Lower lobe of right lung (tissue), 2 donors: ENCODE data around the gene QPRT. TPM values are rescaled to one million over a fixed set of nuclear protein-coding genes. Genes with fewer than 3 reads are reported as not detected.

ENCODE experiments used
- ATAC-seq, 2 donors: fragments of 200-7000 bp; cut with Tn5 transposase; one replicate each; pipeline ENCODE4 v1.9.1; 2020 to 2022; ENCODE audit warnings: mild to moderate bottlenecking in 2 of 2, moderate library complexity in 2 of 2
- DNase-seq: peaks from one replicate; pipeline ENCODE4 v3.0.0-alpha.2; 2020
- H3K27ac ChIP-seq: fragments of 200-600 bp; one replicate; pipeline ENCODE4 v1.8.0; 2022
- H3K27me3 ChIP-seq: fragments of 200-600 bp; one replicate; pipeline ENCODE4 v1.8.0; 2022; ENCODE audit warnings: low read depth
- H3K36me3 ChIP-seq: fragments of 200-600 bp; one replicate; pipeline ENCODE4 v1.8.0; 2022; ENCODE audit warnings: mild to moderate bottlenecking
- H3K4me1 ChIP-seq: fragments of 200-600 bp; one replicate; pipeline ENCODE4 v1.8.0; 2022
- H3K4me3 ChIP-seq: fragments of 200-600 bp; one replicate; pipeline ENCODE4 v1.8.0; 2022; ENCODE audit warnings: mild to moderate bottlenecking
- H3K9me3 ChIP-seq: fragments of 200-600 bp; one replicate; pipeline ENCODE4 v1.8.0; 2022
- intact Hi-C: fragments of 100-400 bp; cut with DNase I; formaldehyde crosslinking; loops from one replicate; pipeline ENCODE4 v1.11.0; 2022
- total RNA-seq: library from RNA; stranded (reverse); fragmentation: NEBNext Ultra II Directional; extraction: Animal tissue kit (Norgen Biotek cat#: 25700); gene quantifications from one replicate; pipeline ENCODE4 v1.2.1, GENCODE V29; 2021
- TF ChIP-seq, protein P1 (sequence below): fragments of 200-600 bp; IDR thresholded peaks from one replicate; pipeline ENCODE4 v1.8.0; 2022; ENCODE audit warnings: antibody characterized with exemption, mild to moderate bottlenecking
- donor health status: DM: no; HTN: yes; CAD: no; lungs with severe emphysema.

The QPRT gene
- total RNA-seq, 1 donor from 2014 or later: 11.0 TPM

DNA sequence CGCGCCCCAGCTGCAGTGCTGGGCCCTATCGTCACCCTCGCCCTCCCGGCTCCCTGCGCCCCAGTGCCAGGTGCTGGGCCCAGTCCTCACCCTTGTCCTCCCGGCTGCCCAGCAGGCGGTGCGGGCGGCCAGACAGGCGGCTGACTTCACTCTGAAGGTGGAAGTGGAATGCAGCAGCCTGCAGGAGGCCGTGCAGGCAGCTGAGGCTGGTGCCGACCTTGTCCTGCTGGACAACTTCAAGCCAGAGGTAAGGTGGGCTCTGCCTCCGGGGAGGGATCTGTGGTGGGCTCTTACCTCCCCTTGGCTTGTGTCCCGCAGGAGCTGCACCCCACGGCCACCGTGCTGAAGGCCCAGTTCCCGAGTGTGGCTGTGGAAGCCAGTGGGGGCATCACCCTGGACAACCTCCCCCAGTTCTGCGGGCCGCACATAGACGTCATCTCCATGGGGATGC lies 17.9 kb downstream of the QPRT start:
- TF ChIP-seq, protein P1, sequence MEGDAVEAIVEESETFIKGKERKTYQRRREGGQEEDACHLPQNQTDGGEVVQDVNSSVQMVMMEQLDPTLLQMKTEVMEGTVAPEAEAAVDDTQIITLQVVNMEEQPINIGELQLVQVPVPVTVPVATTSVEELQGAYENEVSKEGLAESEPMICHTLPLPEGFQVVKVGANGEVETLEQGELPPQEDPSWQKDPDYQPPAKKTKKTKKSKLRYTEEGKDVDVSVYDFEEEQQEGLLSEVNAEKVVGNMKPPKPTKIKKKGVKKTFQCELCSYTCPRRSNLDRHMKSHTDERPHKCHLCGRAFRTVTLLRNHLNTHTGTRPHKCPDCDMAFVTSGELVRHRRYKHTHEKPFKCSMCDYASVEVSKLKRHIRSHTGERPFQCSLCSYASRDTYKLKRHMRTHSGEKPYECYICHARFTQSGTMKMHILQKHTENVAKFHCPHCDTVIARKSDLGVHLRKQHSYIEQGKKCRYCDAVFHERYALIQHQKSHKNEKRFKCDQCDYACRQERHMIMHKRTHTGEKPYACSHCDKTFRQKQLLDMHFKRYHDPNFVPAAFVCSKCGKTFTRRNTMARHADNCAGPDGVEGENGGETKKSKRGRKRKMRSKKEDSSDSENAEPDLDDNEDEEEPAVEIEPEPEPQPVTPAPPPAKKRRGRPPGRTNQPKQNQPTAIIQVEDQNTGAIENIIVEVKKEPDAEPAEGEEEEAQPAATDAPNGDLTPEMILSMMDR: no peak
- H3K27me3 ChIP-seq: no peaks in the 10 kb centered on the region
- no peaks in the 10 kb centered on the region for H3K9me3 ChIP-seq
- H3K4me1 ChIP-seq: no peaks in the 10 kb centered on the region
- DNase-seq (peak; percentile 24), ATAC-seq (no peak)
- no peaks in the 10 kb centered on the region for H3K36me3 ChIP-seq
- H3K27ac ChIP-seq: no peak overlapping the region
- H3K4me3 ChIP-seq: no peak overlapping the region
- intact Hi-C loops: no loop called here

DNA sequence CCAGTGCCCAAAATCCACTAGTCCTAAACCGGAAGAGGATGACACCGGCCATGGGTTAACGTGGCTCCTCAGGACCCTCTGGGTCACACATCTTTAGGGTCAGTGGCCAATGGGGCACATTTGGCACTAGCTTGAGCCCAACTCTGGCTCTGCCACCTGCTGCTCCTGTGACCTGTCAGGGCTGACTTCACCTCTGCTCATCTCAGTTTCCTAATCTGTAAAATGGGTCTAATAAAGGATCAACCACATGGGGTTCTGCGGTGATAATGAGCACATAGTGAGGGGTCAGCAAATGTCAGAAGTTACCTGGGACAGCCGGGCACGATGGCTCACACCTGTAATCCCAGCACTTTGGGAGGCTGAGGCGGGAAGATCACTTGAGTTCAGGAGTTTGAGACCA lies 18.4 kb downstream of the QPRT start:
- intact Hi-C loops: no loop called here
- H3K27ac ChIP-seq: no peak overlapping the region
- H3K9me3 ChIP-seq: no peaks in the 10 kb centered on the region
- no peaks in the 10 kb centered on the region for H3K27me3 ChIP-seq
- H3K36me3 ChIP-seq: no peaks in the 10 kb centered on the region
- H3K4me3 ChIP-seq: no peak overlapping the region
- ATAC-seq: no peak
- DNase-seq: peak; percentile 4
- H3K4me1 ChIP-seq: no peaks in the 10 kb centered on the region
- TF ChIP-seq, protein P1: no peak

DNA sequence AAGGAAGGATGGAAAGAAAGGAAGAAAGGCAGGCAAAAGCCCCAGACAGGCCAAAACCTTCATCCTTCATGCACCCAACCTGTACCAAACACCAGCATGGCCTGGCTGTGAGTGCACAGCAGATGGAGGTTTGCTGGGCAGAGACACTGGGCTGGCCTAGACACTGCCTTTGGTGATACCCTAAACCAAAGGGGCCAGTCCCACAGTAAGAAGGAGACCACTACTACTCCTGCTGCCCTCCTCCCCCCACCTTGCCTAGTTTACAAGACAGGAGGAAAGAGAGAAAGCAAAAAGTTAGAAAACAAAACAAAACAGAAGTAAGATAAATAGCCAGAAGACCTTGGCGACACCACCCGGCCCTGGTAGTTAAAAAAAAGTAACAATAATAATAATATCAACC lies 19.1 kb downstream of the QPRT start:
- TF ChIP-seq, protein P1: no peak
- intact Hi-C loops: no loop called here
- H3K36me3 ChIP-seq: no peaks in the 10 kb centered on the region
- H3K9me3 ChIP-seq: no peaks in the 10 kb centered on the region
- ATAC-seq: no peak
- no peak overlapping the region for H3K4me3 ChIP-seq
- DNase-seq: peak; percentile 2
- H3K27ac ChIP-seq: no peak overlapping the region
- H3K4me1 ChIP-seq: no peaks in the 10 kb centered on the region
- no peaks in the 10 kb centered on the region for H3K27me3 ChIP-seq

DNA sequence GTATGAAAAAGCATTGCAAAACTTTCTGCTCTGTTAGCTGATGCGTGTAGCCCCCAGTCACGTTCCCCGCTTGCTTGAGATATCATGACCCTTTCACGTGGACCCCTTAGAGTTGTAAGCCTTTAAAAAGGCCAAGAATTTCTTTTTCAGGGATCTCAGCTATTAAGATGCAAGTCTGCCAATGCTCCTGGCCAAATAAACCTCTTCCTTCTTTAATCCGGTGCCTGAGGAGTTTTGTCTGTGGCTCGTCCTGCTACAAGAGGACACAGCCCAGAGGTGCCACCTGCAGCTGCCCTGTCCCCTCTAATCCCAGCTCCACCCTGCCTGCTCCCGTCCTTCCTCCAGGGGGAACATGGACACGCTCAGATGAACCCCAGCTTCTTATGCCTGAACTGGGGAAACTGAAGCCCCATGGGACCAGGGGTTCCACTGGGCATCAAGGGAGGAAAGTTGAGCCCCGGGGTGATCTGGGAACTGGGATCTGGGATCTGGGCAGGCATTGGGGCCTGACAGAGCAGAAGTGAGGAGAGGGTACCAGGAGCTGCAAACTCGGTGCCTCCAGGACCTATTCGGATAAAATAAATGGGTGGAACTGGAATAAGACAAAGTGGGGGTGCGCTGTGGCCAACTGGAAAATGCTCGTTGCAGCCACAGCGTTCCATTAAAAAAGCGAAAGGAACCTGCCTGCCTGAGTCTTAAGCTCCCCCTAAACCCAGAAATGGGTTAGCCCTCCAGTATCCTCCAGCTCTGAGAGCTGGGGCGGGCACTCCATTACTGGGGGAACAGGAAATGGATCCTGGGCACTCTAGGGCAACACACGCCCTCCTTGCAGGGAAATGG lies 19.7 kb downstream of the QPRT start:
- H3K27ac ChIP-seq: no peak overlapping the region
- H3K36me3 ChIP-seq: no peaks in the 10 kb centered on the region
- no peaks in the 10 kb centered on the region for H3K4me1 ChIP-seq
- no peaks in the 10 kb centered on the region for H3K27me3 ChIP-seq
- no peak for ATAC-seq
- peak; percentile 25 for DNase-seq
- TF ChIP-seq, protein P1: no peak
- intact Hi-C loops: no loop called here
- H3K4me3 ChIP-seq: no peak overlapping the region
- no peaks in the 10 kb centered on the region for H3K9me3 ChIP-seq

DNA sequence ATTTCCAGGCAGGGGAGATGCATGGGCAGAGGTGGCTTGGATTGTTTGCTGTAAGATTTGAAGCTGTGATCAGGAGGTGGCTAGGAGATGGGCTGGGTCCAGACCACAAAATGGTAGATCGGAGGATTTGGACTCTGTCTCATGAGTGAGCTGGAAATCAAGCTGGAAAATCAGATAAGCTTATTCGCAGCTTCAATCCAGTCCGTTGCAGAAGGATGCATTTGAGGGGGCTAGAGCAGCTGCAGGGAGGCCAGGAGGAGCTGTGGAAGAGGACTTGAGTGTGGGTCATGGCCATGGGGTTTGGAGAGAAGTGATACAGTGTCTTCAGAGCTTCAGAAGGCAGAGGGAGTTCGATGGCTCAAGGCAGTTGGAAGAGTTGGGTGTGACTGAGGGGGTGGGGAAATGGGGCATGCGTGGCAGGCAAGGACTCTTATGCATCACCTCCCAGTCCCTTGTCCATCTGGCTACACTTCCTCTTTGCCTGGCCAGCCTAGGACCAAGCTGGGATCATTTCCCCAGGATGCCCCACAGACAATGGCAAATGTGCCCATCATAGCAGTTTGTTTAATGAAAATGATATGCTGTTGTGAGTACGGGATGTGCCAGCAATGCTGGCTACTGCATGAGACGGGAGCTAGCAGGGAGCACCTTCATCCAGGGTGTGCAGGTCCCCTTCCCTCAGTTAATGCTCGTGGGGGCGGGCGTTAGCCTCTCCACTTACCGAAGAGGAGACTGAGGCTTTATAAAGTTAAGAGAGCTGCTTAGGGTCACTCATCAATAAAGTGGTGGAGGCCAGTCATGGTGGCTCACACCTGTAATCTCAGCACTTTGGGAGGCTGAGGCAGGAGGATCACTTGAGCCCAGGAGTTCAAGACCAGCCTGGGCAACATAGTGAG lies 20.6 kb downstream of the QPRT start:
- TF ChIP-seq, protein P1: no peak
- Histone ChIP-seq H3K4me1 (no peaks in the 10 kb centered on the region), H3K36me3 (no peaks in the 10 kb centered on the region), H3K9me3 (no peaks in the 10 kb centered on the region), H3K27ac (no peak overlapping the region), H3K27me3 (no peaks in the 10 kb centered on the region), H3K4me3 (no peak overlapping the region)
- intact Hi-C loops: no loop called here
- no peak for ATAC-seq
- DNase-seq: peak; percentile 13
